ENCODE measurements around the gene TAF11. TPM values are rescaled to one million over a fixed set of nuclear protein-coding genes. Genes with fewer than 3 reads are reported as not detected.
"Not testable (repeated sequence)": the region's sequence is repeated elsewhere in the genome, so short reads cannot be mapped to it uniquely, and the experiment has no call there.

TAF11 gene
- total RNA-seq, 1 donor = 24.2 TPM

DNA sequence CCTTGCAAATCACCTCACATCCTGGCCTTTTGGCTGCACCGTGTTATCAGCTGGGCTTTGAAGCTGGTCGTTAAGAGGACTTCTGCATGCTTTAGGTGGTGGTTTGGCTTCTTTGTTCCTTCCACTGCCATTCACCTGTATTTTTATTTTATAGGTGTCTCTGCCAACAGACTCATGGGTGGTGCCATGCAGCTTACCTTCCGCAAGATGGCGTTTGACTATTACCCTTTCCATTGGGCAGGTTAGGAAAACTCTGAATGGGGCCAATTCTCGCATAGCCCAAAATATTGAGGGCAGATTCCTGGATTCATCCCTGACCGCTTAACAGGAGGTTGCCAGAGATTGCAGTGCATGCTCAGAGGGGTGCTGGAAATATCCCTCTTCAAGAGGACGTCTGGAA lies 32.4 kb downstream of the TAF11 start:
- TF ChIP-seq, protein P1, sequence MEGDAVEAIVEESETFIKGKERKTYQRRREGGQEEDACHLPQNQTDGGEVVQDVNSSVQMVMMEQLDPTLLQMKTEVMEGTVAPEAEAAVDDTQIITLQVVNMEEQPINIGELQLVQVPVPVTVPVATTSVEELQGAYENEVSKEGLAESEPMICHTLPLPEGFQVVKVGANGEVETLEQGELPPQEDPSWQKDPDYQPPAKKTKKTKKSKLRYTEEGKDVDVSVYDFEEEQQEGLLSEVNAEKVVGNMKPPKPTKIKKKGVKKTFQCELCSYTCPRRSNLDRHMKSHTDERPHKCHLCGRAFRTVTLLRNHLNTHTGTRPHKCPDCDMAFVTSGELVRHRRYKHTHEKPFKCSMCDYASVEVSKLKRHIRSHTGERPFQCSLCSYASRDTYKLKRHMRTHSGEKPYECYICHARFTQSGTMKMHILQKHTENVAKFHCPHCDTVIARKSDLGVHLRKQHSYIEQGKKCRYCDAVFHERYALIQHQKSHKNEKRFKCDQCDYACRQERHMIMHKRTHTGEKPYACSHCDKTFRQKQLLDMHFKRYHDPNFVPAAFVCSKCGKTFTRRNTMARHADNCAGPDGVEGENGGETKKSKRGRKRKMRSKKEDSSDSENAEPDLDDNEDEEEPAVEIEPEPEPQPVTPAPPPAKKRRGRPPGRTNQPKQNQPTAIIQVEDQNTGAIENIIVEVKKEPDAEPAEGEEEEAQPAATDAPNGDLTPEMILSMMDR (IDR thresholded peaks at IDR 0.05; ENCODE audit: insufficient read depth, low read depth, low read length) = no peak
- H3K4me3 ChIP-seq (ENCODE audit: low read depth, low read length) = no peak overlapping the region
- no peak for DNase-seq (ENCODE audit: low read depth)

DNA sequence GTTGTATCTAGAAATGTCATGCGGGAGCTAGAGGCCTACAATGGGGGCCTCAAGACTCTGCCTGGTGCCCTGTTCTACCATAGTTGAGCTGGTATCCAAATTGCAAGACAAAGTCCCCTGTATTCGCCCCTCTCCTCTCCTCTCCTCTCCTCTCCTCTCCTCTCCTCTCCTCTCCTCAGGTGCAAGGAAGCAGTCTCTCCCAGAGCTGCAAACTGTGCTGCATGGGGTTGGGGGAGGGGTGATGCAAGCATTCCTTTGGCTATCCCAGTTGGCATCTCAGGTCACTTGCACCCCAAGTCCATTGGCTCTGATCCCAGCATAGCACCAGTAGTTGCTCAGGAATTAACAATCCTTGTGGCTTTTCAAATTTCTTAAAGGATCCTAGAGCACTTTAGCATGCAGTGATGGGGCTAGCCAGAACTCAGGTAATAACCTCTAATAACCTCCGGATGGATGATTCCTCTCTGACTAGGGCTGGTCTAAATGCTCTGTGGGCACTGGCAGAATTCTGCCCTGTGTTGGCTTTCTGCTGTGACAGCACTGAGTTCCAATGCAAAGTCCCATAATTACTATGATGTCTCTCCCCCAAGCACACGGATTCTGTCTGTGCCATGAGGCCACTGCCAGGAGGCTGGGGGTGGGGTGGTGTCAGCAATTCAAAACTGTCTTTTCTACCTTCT lies 35.3 kb downstream of the TAF11 start:
- no peak overlapping the region for H3K4me3 ChIP-seq (ENCODE audit: low read depth, low read length)
- no peak for DNase-seq (ENCODE audit: low read depth)
- TF ChIP-seq, protein P1 (IDR thresholded peaks at IDR 0.05; ENCODE audit: insufficient read depth, low read depth, low read length) = no peak

GRCh38 chr6:34851361-34851760 lies 36.5 kb downstream of the TAF11 start:
- no peak for DNase-seq (ENCODE audit: low read depth)
- TF ChIP-seq, protein P1 (IDR thresholded peaks at IDR 0.05; ENCODE audit: insufficient read depth, low read depth, low read length) = no peak
- no peak overlapping the region for H3K4me3 ChIP-seq (ENCODE audit: low read depth, low read length)

GRCh38 chr6:34849066-34849465 lies 38.8 kb downstream of the TAF11 start:
- DNase-seq (ENCODE audit: low read depth) = not testable (repeated sequence)

GRCh38 chr6:34839666-34840352 lies 48.0 kb downstream of the TAF11 start:
- TF ChIP-seq, protein P1 (IDR thresholded peaks at IDR 0.05; ENCODE audit: insufficient read depth, low read depth, low read length) = no peak
- H3K4me3 ChIP-seq (ENCODE audit: low read depth, low read length) = no peak overlapping the region
- no peak for DNase-seq (ENCODE audit: low read depth)

More at GRCh38 chr6:34849066-34849465, 38.8 kb downstream of the TAF11 start:
- H3K4me3 ChIP-seq (ENCODE audit: low read depth, low read length) = not testable (repeated sequence)

DNA sequence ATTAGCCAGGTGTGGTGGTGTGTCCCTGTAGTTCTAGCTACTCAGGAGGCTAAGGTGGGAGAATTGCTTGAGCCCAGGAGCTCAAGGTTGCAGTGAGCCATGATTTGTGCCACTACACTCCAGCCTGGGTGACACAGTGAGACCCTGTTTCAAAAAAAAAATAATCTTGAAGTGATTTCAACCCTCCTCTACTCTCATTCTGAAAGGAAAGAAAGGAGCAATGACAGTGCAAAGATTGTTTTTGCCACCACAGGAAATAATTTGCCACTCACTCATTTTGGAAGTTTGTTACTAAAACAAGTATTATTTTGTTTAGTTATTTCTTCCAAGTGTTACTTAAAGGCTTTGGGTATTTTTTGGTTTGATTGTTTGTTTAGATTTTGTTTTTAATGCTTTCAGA lies 50.3 kb downstream of the TAF11 start:
- no peak overlapping the region for H3K4me3 ChIP-seq (ENCODE audit: low read depth, low read length)
- DNase-seq (ENCODE audit: low read depth) = no peak
- TF ChIP-seq, protein P1 (IDR thresholded peaks at IDR 0.05; ENCODE audit: insufficient read depth, low read depth, low read length) = no peak

- TF ChIP-seq, protein P1 (IDR thresholded peaks at IDR 0.05; ENCODE audit: insufficient read depth, low read depth, low read length) = no peak
- no peak overlapping the region for H3K4me3 ChIP-seq (ENCODE audit: low read depth, low read length)
- DNase-seq (ENCODE audit: low read depth) = peak; percentile 53
These were observed 51.4 kb downstream of the TAF11 start for GRCh38 chr6:34836451-34836850.

Measured in fibroblast of villous mesenchyme (primary cell).